ENCODE data around the gene CDC20. TPM values are rescaled to one million over a fixed set of nuclear protein-coding genes. Genes with fewer than 3 reads are reported as not detected.

Gene CDC20
- total RNA-seq, 1 experiment from 2014 or later, result 355 TPM

DNA sequence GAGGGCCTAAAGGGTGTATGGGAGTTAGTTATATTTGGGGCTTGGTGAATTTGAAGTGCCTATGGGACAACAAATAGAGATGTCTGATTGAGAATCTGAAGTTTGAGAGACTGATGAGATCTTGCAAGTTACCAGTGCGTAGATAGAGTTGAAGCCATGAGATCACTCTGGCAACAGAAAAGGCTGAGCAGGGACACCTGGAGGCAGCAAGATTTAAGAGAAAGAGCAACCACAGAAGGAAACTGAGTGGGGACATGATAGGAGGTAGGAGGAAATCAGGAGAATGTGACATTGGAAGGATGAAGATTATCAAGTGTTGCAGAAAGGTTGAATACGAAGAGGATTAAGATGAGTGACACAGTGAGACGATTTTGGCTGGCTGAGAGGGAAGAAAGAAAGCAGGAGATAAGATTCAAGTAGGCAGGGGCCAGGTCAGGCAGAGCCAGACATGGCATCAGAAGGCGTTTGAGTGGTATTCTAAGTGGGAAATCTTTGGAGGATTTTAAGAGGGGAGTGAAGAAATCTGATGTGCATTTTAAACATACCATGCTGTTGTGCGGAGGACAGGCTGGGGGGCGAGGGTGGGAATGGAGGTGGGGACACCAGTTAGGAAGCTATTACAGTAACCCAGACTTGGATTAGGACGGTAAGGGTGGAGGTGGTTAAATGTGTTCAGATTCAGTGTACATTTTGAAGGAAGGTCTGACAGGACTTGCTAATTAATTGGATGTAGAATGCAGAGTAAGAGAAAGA lies 24.2 kb upstream of the CDC20 start:
- no peak overlapping the region for H3K27ac ChIP-seq (ENCODE audit: low read depth, low read length)
- H4K20me1 ChIP-seq (ENCODE audit: insufficient read depth), result no peaks in the 10 kb centered on the region
- H3K9ac ChIP-seq (ENCODE audit: low read length), result no peak overlapping the region
- H3K79me2 ChIP-seq (ENCODE audit: insufficient read depth, low read length), result no peaks in the 10 kb centered on the region
- H3K4me3 ChIP-seq (replicated peaks in 1 of 2; ENCODE audit: low read depth in 1 of 2, low read length in 2 of 2), result no peak overlapping the region
- DNase-seq (ENCODE audit: low read depth, low spot score) (no peak), ATAC-seq (no peak)
- peak; percentile 21; the same call in 1 of the 2 replicates for TF ChIP-seq RAD21 (IDR thresholded peaks at IDR 0.05; ENCODE audit: low read depth)
- TF ChIP-seq, protein P1, sequence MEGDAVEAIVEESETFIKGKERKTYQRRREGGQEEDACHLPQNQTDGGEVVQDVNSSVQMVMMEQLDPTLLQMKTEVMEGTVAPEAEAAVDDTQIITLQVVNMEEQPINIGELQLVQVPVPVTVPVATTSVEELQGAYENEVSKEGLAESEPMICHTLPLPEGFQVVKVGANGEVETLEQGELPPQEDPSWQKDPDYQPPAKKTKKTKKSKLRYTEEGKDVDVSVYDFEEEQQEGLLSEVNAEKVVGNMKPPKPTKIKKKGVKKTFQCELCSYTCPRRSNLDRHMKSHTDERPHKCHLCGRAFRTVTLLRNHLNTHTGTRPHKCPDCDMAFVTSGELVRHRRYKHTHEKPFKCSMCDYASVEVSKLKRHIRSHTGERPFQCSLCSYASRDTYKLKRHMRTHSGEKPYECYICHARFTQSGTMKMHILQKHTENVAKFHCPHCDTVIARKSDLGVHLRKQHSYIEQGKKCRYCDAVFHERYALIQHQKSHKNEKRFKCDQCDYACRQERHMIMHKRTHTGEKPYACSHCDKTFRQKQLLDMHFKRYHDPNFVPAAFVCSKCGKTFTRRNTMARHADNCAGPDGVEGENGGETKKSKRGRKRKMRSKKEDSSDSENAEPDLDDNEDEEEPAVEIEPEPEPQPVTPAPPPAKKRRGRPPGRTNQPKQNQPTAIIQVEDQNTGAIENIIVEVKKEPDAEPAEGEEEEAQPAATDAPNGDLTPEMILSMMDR (IDR thresholded peaks at IDR 0.05 in 2 of 3, conservative IDR thresholded peaks at IDR 0.05 in 1 of 3; ENCODE audit: borderline replicate concordance in 1 of 3, insufficient read depth in 1 of 3, low read depth in 2 of 3, low read length in 2 of 3), result no peak
- TF ChIP-seq, protein P2, sequence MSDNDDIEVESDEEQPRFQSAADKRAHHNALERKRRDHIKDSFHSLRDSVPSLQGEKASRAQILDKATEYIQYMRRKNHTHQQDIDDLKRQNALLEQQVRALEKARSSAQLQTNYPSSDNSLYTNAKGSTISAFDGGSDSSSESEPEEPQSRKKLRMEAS (IDR thresholded peaks at IDR 0.05), result no peak
- no peaks in the 10 kb centered on the region for H3K27me3 ChIP-seq (ENCODE audit: insufficient read depth, low read length)
- H3K4me1 ChIP-seq (ENCODE audit: control insufficient read depth in 1 of 2, insufficient read depth in 2 of 2, low read length in 2 of 2), result peaks cover 9 to 14% of the 10 kb centered on the region in 2 experiments
- BruUV-seq (replicated peaks), result no TSS peak
- no peak overlapping the region for H2AFZ ChIP-seq (ENCODE audit: low read depth, low read length, poor library complexity, severe bottlenecking)
- RAD21 ChIA-PET (ENCODE audit: low non-redundant PET in 1 of 2, low total read pairs in 2 of 2, uncharacterized antibody in 2 of 2, unreplicated experiment in 2 of 2), result no interaction called here
- no peaks in the 10 kb centered on the region for H3K9me3 ChIP-seq (ENCODE audit: control insufficient read depth in 1 of 2, insufficient read depth in 1 of 2, low read depth in 1 of 2, low read length in 2 of 2)
- no peaks in the 10 kb centered on the region for H3K9me2 ChIP-seq (ENCODE audit: insufficient read depth)
- intact Hi-C loops (cut with micrococcal nuclease), result no loop called here
- no peaks in the 10 kb centered on the region for H3K36me3 ChIP-seq (ENCODE audit: control insufficient read depth in 1 of 2, insufficient read depth in 2 of 2, low read length in 2 of 2)
- POLR2A ChIA-PET, result no interaction called here
- CTCF ChIA-PET, result no interaction called here
- no peak overlapping the region for H3K4me2 ChIP-seq (ENCODE audit: low read length)

DNA sequence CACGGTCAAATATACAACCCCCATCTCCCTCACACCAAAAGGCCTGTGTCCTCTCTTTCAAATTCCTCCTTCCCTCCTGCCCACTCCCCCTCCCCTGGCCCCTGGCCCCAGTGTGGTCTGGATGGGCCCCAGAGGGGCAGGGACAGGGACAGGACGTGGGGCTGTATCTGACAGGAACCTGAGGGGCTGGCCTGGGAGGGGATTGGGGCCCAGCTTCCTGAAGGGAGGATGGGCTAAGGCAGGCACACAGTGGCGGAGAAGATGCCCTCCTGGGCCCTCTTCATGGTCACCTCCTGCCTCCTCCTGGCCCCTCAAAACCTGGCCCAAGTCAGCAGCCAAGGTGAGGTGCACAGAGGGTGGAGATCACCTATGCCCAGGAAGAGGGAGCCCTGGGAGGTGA lies 21.2 kb upstream of the CDC20 start, which contains the start of gene MPL:
MPL (plus strand) TSS at position 231 of the 400 bp plus-strand sequence; CDS start at position 262, 31 bp downstream.
- Histone ChIP-seq H2AFZ (ENCODE audit: low read depth, low read length, poor library complexity, severe bottlenecking) (no peak within 1 kb of the TSS), H3K9me2 (ENCODE audit: insufficient read depth) (no peaks in the 10 kb centered on the region), H3K4me2 (ENCODE audit: low read length) (no peak within 1 kb of the TSS), H3K27me3 (ENCODE audit: insufficient read depth, low read length) (no peaks in the 10 kb centered on the region), H3K36me3 (ENCODE audit: control insufficient read depth in 1 of 2, insufficient read depth in 2 of 2, low read length in 2 of 2) (no peaks in the 10 kb centered on the region), H3K9me3 (ENCODE audit: control insufficient read depth in 1 of 2, insufficient read depth in 1 of 2, low read depth in 1 of 2, low read length in 2 of 2) (no peaks in the 10 kb centered on the region), H3K9ac (ENCODE audit: low read length) (no peak within 1 kb of the TSS), H3K79me2 (ENCODE audit: insufficient read depth, low read length) (no peaks in the 10 kb centered on the region), H3K4me3 (replicated peaks in 1 of 2; ENCODE audit: low read depth in 1 of 2, low read length in 2 of 2) (no peak within 1 kb of the TSS), H3K27ac (ENCODE audit: low read depth, low read length) (no peak within 1 kb of the TSS), H3K4me1 (ENCODE audit: control insufficient read depth in 1 of 2, insufficient read depth in 2 of 2, low read length in 2 of 2) (no peaks in the 10 kb centered on the region), H4K20me1 (ENCODE audit: insufficient read depth) (no peaks in the 10 kb centered on the region)
- ChIA-PET POLR2A (no interaction called here), CTCF (no interaction called here), RAD21 (ENCODE audit: low non-redundant PET in 1 of 2, low total read pairs in 2 of 2, uncharacterized antibody in 2 of 2, unreplicated experiment in 2 of 2) (no interaction called here)
- ATAC-seq (no peak), DNase-seq (ENCODE audit: low read depth, low spot score) (no peak)
- intact Hi-C loops (cut with micrococcal nuclease), result no loop called here
- no TSS peak for BruUV-seq (replicated peaks)
- TF ChIP-seq EZH2 (IDR thresholded peaks at IDR 0.05) (no peak), ZNF274 (IDR thresholded peaks at IDR 0.05; ENCODE audit: low read depth, low read length) (no peak), JUND (IDR thresholded peaks at IDR 0.05) (no peak), CBX3 (IDR thresholded peaks at IDR 0.05; ENCODE audit: low read depth) (no peak), CEBPB (IDR thresholded peaks at IDR 0.05; ENCODE audit: low read depth) (no peak), EZH2phosphoT487 (IDR thresholded peaks at IDR 0.05; ENCODE audit: borderline replicate concordance) (no peak), RAD21 (IDR thresholded peaks at IDR 0.05; ENCODE audit: low read depth) (no peak), ZFX (IDR thresholded peaks at IDR 0.05) (no peak), FOSL1 (IDR thresholded peaks at IDR 0.05; ENCODE audit: low read depth) (no peak)
- TF ChIP-seq, protein P1 (IDR thresholded peaks at IDR 0.05 in 2 of 3, conservative IDR thresholded peaks at IDR 0.05 in 1 of 3; ENCODE audit: borderline replicate concordance in 1 of 3, insufficient read depth in 1 of 3, low read depth in 2 of 3, low read length in 2 of 3), result no peak

Data from HCT116 (cell line).